AG10803 (cell line): ENCODE measurements around the gene LSM4.

Experiments used
- DNase-seq: peaks from one replicate; pipeline ENCODE4 v3.0.0; 2010; ENCODE audit warnings: low read depth
- H3K4me3 ChIP-seq: 2 replicates; pipeline ENCODE4 v1.5.1; 2011; ENCODE audit warnings: mild to moderate bottlenecking, low read length, control low read depth
- TF ChIP-seq, protein P1 (sequence below): conservative IDR thresholded peaks from 2 replicates; pipeline ENCODE4 v1.5.1; 2011; ENCODE audit warnings: mild to moderate bottlenecking, low read length, control low read depth, inconsistent platforms

The LSM4 gene

DNA sequence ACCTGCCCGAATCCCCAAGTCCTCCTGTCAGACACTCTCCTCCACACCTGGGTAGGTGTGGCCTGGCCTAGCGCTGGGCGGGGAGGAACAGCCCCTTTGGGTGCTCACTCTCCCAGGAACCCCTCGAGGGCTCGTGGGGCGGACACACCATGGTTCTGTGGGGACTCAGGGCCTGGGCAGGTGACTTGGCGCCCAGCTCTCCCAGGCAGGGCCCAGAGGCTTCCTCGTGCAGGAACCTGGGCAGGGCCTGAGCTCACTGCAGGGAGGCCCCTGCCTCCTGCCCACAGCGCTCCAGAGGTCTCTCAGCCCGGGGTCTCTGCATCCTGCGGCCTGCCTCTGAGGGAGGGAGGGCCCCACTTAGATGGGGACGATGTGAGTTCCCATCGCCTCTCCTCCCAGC lies 11.9 kb downstream of the LSM4 start:
- TF ChIP-seq, protein P1, sequence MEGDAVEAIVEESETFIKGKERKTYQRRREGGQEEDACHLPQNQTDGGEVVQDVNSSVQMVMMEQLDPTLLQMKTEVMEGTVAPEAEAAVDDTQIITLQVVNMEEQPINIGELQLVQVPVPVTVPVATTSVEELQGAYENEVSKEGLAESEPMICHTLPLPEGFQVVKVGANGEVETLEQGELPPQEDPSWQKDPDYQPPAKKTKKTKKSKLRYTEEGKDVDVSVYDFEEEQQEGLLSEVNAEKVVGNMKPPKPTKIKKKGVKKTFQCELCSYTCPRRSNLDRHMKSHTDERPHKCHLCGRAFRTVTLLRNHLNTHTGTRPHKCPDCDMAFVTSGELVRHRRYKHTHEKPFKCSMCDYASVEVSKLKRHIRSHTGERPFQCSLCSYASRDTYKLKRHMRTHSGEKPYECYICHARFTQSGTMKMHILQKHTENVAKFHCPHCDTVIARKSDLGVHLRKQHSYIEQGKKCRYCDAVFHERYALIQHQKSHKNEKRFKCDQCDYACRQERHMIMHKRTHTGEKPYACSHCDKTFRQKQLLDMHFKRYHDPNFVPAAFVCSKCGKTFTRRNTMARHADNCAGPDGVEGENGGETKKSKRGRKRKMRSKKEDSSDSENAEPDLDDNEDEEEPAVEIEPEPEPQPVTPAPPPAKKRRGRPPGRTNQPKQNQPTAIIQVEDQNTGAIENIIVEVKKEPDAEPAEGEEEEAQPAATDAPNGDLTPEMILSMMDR = no peak
- H3K4me3 ChIP-seq = no peak overlapping the region
- no peak for DNase-seq

DNA sequence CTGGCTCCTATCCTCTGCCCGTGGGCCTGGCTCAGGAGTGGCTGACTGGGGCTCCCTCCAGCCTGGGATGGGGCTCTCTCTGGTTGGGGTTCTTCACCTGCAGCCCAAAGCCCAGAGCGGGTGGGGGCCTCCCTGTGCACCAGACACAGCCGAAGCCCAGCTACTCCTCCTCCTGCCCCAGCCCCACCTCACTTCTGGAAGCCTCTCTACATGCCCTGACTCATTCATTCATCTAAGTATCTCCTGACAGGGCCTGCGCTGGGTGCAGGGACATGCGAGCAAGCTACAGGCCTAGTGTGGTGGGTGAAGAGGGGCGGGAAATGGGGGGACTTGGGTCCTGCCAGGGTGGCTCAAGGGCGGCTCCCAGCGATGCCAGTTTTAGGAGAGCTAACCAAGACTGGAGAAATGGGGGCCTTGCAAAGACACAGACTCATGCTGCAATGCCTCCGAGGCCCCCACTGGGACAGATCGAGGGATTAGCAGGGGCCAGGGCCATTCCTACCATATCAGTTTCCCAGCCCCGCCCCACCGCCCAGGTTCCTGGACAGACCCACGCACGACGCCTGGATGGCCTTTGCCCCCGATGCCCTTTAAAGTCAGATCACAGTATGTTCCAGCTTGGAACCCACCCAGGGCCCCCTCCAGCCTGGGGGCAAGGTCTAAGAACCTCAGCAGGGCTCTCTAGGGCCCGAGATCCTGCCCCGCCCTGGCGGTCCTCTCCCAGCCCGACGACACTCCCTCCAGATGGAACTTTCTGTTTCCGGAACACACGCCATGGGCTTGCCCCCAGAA lies 12.6 kb downstream of the LSM4 start:
- no peak overlapping the region for H3K4me3 ChIP-seq
- TF ChIP-seq, protein P1 = no peak
- no peak for DNase-seq

DNA sequence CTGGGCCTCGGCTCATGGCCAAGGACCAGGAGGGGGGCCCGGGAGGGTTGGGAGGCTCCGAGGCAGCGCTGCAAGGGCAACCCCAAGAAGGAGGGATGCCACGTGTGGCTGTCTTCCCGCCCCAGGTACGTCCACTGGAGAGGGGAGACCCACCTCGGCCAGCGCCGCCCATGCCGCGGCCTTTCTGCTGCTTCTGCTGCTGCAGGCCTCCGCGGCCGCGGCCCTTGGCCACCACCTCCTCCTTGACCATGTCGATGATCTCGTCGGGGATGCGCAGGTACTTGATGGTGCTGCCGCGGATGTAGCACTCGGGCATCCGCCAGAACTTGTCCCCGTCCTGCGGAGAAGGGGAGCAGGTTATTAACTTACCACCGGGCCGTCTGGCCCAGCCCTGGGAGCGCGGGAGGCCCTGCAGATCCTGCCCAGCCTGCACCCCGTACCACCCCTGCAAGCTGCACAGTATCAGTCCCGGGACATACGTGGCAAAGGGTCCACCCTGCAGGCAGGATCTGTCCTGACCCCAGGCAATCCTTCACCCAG lies 13.3 kb downstream of the LSM4 start:
- TF ChIP-seq, protein P1 = no peak
- DNase-seq = no peak
- no peak overlapping the region for H3K4me3 ChIP-seq

GRCh38 chr19:18308948-18309325 lies 13.9 kb downstream of the LSM4 start:
- no peak for DNase-seq
- no peak overlapping the region for H3K4me3 ChIP-seq
- TF ChIP-seq, protein P1 = no peak

GRCh38 chr19:18308051-18308947 lies 14.6 kb downstream of the LSM4 start:
- H3K4me3 ChIP-seq = no peak overlapping the region
- TF ChIP-seq, protein P1 = no peak
- no peak for DNase-seq

DNA sequence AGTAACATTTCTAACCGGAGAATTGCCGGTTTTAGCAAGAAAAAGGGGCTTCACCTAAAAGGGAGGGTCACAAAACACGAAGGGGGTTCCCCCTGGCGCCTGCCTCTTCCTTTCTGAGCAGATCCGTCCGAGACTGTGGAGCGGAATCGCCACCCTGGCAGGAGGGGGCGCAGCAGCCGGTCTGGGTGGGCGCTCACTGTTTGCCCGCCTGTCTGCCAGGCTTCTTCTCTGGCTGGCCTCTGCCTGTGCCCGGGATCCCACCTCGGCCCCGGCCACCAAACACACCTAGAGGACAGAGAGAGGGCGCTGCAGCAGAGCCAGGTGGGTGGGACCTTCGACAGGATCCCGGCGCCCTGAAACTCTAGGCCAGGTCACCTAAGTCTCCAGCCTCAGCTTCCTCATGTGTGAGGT lies 15.6 kb downstream of the LSM4 start:
- no peak for DNase-seq
- TF ChIP-seq, protein P1 = no peak
- H3K4me3 ChIP-seq = no peak overlapping the region

DNA sequence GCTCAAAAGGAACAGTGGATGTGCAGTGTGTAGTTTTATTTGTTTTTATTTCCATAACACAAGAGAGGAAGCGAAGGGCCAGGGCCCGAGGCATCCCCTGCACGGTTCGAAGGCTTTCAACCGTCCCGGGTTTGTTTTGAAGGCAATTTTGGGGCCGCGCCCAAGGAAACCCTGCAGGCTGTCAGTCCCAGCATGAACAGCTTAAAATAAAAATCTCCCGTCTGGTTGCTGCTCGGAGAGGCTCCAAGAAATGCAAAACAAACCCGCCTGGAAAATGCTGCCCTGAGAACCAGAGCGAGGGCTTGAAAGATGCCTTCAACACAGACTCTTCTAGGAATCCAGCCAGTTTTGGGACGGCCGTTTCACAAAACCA lies 16.0 kb downstream of the LSM4 start:
- DNase-seq = no peak
- TF ChIP-seq, protein P1 = no peak
- no peak overlapping the region for H3K4me3 ChIP-seq
